Prostate gland (tissue), 2 donors: ENCODE results near the gene MRM3.

Experiments used
- CTCF ChIP-seq, 4 experiments: fragments of 200-600 bp in 2 of 4; fragments of 450-650 bp in 2 of 4; sonication (generic) in 2 of 4; IDR thresholded peaks; 1 replicate in 3 of 4; 2 replicates in 1 of 4; pipeline ENCODE4 v1.5.1; 2016 to 2019; ENCODE audit warnings: antibody characterized with exemption in 4 of 4, mild to moderate bottlenecking in 2 of 4, moderate library complexity in 2 of 4
- POLR2A ChIP-seq: fragments of 450-650 bp; IDR thresholded peaks from one replicate; pipeline ENCODE4 v1.6.1; 2016; ENCODE audit warnings: antibody characterized with exemption, mild to moderate bottlenecking

DNA sequence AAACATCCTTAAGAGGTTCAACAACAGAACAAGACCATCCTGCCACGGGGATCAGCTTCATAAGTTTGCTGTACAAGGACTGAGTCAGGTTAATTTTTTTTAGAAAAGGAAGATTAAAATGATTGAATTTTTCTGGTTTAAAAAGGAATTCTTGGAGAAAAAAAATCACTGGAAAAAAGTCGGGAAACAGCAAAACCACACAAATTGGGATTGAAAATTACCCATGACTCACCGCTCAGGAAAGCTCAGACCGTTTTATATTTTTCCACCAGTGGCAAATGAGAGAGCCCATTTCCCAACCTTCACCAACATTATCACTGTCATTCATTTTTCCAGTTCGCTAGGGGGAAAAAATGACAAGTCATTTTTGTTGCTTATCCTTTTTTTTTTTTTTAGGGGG, 46.6 kb downstream of the MRM3 start:
- TF ChIP-seq CTCF (IDR thresholded peaks at IDR 0.05) (no peak), POLR2A (no peak)
